ENCODE data around the gene TUBGCP6. TPM values are rescaled to one million over a fixed set of nuclear protein-coding genes. Genes with fewer than 3 reads are reported as not detected.

TUBGCP6 gene
- total RNA-seq, 1 donor from 2014 or later = 18.2 TPM

DNA sequence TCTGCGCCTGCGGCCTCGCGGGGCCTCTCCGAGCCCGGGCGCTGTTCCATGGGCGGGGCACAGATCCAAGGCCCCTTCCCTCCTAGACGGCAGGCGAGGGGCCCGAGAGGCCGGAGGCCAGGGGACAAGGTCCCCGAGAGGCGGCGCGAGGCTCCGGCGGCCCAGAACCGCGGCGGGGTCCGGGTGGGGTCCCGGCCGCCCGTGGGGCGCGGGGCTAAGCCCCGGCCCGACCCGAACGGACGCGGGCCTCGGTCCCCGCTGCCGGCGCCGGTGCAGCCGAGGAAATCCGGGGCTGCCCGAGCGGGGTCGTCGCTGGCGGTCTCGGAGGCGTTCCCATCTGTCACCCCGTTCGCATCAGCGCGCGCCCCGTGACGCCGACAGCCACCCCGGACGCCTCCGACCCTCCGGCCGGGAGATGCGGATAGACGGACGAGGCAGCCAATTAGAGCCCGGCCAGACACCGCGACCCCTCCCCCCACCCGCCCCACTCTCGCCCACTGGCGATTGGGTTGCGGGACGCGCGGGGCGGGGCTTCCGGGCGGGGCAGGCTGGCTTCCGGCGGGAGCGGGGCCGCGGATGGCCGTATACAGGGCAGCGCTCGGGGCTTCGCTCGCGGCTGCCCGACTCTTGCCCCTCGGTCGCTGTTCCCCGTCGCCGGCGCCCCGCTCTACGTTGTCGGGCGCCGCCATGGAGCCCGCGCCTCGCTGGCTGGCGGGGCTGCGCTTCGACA lies 44.2 kb downstream of the TUBGCP6 start, which contains the start of gene SELENOO:
Gene SELENOO (plus strand): TSS at position 551 of the 730 bp plus-strand sequence. CDS start 26 bp downstream, at position 577.
- Histone ChIP-seq H3K4me3 (ENCODE audit: low read depth, low read length) (peak within 1 kb of the TSS; percentile 63), H3K27me3 (ENCODE audit: control insufficient read depth, insufficient read depth, low read length) (no peaks in the 10 kb centered on the region), H3K36me3 (ENCODE audit: control insufficient read depth, insufficient read depth, low read length) (peaks cover 8% of the 10 kb centered on the region)
- DNase-seq (ENCODE audit: low read depth) (peak; percentile 63), FAIRE-seq (no peak)
- TF ChIP-seq, protein P1, sequence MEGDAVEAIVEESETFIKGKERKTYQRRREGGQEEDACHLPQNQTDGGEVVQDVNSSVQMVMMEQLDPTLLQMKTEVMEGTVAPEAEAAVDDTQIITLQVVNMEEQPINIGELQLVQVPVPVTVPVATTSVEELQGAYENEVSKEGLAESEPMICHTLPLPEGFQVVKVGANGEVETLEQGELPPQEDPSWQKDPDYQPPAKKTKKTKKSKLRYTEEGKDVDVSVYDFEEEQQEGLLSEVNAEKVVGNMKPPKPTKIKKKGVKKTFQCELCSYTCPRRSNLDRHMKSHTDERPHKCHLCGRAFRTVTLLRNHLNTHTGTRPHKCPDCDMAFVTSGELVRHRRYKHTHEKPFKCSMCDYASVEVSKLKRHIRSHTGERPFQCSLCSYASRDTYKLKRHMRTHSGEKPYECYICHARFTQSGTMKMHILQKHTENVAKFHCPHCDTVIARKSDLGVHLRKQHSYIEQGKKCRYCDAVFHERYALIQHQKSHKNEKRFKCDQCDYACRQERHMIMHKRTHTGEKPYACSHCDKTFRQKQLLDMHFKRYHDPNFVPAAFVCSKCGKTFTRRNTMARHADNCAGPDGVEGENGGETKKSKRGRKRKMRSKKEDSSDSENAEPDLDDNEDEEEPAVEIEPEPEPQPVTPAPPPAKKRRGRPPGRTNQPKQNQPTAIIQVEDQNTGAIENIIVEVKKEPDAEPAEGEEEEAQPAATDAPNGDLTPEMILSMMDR (IDR thresholded peaks at IDR 0.05; ENCODE audit: insufficient read depth, low read length, severe bottlenecking) = no peak

DNA sequence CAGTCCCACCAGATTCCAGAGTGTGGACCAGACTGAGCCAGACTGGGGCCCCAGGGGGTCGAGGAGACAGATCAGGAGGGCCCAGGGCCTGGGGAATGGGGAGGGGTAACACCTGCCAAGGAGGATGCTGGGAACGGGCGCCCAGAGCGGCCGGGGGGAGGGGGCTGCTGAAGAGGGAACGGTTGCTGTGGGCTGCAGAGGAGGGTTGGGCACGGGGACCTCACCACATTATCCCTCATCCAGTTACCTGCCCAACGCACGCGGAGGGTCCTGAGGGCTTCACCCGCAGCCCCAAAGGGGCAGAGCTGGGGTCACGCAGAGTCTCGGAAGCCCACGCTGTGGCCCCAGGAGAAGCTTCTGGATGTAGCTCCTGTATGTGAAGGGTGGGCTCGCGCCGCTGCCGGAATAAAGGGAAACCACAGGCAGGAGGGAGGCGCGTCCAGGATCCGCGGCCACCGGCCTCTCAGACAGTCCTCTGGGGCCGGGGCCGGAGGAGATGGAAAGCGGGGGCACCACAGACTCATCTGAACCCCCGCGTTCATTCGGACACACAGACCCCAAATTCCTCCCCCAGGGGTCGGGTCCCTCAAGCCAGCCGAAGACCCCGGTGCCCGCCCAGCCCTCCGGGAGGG lies 44.9 kb downstream of the TUBGCP6 start:
- Histone ChIP-seq H3K27me3 (ENCODE audit: control insufficient read depth, insufficient read depth, low read length) (no peaks in the 10 kb centered on the region), H3K4me3 (ENCODE audit: low read depth, low read length) (peak overlapping the region; percentile 63), H3K36me3 (ENCODE audit: control insufficient read depth, insufficient read depth, low read length) (peaks cover 11% of the 10 kb centered on the region)
- TF ChIP-seq, protein P1 (IDR thresholded peaks at IDR 0.05; ENCODE audit: insufficient read depth, low read length, severe bottlenecking) = no peak
- DNase-seq (ENCODE audit: low read depth) (no peak), FAIRE-seq (no peak)

DNA sequence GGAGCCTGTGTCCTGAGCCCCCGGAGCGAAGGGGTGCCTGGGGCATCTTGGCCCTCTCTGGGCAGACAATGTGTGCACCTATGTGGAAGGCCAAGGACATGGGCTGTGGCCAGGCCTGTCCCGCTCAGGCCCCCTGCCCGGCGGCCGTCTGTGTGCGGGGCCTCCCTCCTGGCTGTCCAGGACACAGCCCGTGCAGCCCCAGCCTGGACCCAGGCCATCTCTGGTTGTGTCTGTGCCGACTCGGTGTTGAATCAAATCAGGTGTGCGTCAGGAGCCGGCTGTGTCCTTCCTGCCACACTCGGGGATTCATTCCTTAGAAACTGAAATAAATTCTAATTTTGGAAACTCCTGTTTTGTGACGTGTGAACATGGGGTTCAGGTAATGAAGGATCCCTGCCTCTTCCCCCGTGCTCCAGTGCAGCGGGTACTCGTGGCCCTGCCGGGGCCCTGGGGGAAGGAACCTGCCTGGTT lies 45.5 kb downstream of the TUBGCP6 start:
- FAIRE-seq (no peak), DNase-seq (ENCODE audit: low read depth) (no peak)
- Histone ChIP-seq H3K27me3 (ENCODE audit: control insufficient read depth, insufficient read depth, low read length) (no peaks in the 10 kb centered on the region), H3K36me3 (ENCODE audit: control insufficient read depth, insufficient read depth, low read length) (peaks cover 16% of the 10 kb centered on the region), H3K4me3 (ENCODE audit: low read depth, low read length) (no peak overlapping the region)
- TF ChIP-seq, protein P1 (IDR thresholded peaks at IDR 0.05; ENCODE audit: insufficient read depth, low read length, severe bottlenecking) = no peak

DNA sequence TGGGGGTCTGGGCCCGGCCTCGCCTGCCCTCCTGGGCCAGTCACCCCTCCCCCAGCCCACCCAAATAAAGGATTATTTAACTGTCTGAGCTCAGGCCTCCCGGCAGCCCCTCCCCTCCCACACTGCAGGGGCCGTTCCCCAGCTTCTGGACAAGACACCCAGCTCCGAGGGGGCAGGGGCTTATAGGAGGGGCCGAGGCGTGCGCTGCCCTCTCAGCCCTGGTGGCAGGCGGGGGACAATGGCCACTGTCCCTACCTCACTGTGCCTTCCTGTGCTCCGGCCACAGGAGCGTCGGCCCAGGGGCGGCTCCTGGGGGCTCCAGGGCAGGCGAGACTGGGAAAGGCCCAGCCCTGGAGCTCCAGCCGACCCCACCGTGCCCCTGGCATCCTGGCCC lies 46.2 kb downstream of the TUBGCP6 start:
- TF ChIP-seq, protein P1 (IDR thresholded peaks at IDR 0.05; ENCODE audit: insufficient read depth, low read length, severe bottlenecking) = no peak
- FAIRE-seq = no peak
- H3K4me3 ChIP-seq (ENCODE audit: low read depth, low read length) = no peak overlapping the region
- no peaks in the 10 kb centered on the region for H3K27me3 ChIP-seq (ENCODE audit: control insufficient read depth, insufficient read depth, low read length)
- H3K36me3 ChIP-seq (ENCODE audit: control insufficient read depth, insufficient read depth, low read length) = peaks cover 21% of the 10 kb centered on the region
- DNase-seq (ENCODE audit: low read depth) = no peak

DNA sequence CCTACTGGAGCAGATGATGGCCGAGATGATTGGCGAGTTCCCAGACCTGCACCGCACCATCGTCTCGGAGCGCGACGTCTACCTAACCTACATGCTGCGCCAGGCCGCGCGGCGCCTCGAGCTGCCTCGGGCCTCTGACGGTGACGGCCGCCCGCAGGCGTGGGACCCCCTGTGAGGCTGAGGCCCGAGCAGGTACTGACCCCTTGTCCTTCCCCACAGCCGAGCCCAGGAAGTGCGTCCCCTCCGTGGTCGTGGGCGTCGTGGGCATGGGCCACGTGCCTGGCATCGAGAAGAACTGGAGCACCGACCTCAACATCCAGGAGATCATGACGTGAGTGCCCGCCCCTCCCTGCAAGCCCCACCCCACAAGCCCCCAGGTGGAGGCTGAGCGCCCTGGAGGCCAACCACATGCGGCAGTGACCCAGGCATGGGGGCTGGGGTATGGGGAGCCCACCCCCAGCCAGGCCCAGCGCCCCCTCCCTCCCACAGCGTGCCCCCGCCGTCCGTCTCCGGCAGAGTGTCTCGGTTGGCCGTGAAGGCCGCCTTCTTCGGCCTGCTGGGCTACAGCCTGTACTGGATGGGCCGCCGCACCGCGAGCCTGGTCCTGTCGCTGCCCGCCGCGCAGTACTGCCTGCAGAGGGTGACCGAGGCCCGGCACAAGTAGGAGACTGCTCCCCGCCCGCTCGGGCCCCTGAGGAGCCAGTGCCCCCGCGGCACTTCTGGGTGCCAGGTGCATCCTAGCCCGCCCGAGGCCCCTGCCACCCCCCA lies 46.8 kb downstream of the TUBGCP6 start:
- Histone ChIP-seq H3K4me3 (ENCODE audit: low read depth, low read length) (no peak overlapping the region), H3K27me3 (ENCODE audit: control insufficient read depth, insufficient read depth, low read length) (no peaks in the 10 kb centered on the region), H3K36me3 (ENCODE audit: control insufficient read depth, insufficient read depth, low read length) (peaks cover 26% of the 10 kb centered on the region)
- DNase-seq (ENCODE audit: low read depth) (no peak), FAIRE-seq (no peak)
- TF ChIP-seq, protein P1 (IDR thresholded peaks at IDR 0.05; ENCODE audit: insufficient read depth, low read length, severe bottlenecking) = no peak
